Measurements from ENCODE around the gene DGKE.

- no peak for TF ChIP-seq POLR2A (IDR thresholded peaks at IDR 0.05)
- TF ChIP-seq, protein P1, sequence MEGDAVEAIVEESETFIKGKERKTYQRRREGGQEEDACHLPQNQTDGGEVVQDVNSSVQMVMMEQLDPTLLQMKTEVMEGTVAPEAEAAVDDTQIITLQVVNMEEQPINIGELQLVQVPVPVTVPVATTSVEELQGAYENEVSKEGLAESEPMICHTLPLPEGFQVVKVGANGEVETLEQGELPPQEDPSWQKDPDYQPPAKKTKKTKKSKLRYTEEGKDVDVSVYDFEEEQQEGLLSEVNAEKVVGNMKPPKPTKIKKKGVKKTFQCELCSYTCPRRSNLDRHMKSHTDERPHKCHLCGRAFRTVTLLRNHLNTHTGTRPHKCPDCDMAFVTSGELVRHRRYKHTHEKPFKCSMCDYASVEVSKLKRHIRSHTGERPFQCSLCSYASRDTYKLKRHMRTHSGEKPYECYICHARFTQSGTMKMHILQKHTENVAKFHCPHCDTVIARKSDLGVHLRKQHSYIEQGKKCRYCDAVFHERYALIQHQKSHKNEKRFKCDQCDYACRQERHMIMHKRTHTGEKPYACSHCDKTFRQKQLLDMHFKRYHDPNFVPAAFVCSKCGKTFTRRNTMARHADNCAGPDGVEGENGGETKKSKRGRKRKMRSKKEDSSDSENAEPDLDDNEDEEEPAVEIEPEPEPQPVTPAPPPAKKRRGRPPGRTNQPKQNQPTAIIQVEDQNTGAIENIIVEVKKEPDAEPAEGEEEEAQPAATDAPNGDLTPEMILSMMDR (IDR thresholded peaks at IDR 0.05): no peak
These were observed 2.4 kb upstream of the DGKE start for GRCh38 chr17:56831369-56832095.

Measured in esophagus squamous epithelium (tissue), 4 donors.